ENCODE data around the gene GRM7.
A peak's percentile ranks its signal among the peaks of the same experiment; 100 is the strongest.

Gene GRM7

GRCh38 chr3:7512048-7512447 lies 651.1 kb downstream of the GRM7 start:
- no peak for DNase-seq

GRCh38 chr3:7518026-7518425 lies 657.1 kb downstream of the GRM7 start:
- no peak for DNase-seq

- no peak for DNase-seq
These were observed 657.5 kb downstream of the GRM7 start for GRCh38 chr3:7518456-7518855.

GRCh38 chr3:7520059-7520458 lies 659.1 kb downstream of the GRM7 start:
- DNase-seq, result no peak

- DNase-seq, result no peak
These were observed 659.7 kb downstream of the GRM7 start for GRCh38 chr3:7520593-7520992.

GRCh38 chr3:7536510-7536909 lies 675.6 kb downstream of the GRM7 start:
- no peak for DNase-seq

GRCh38 chr3:7536921-7537320 lies 676.0 kb downstream of the GRM7 start:
- DNase-seq, result no peak

GRCh38 chr3:7543294-7543880 lies 682.5 kb downstream of the GRM7 start:
- DNase-seq, result no peak

- DNase-seq, result no peak
These were observed 684.4 kb downstream of the GRM7 start for GRCh38 chr3:7545334-7545733.

- peak in 1 of 3 donors; percentile 4 for DNase-seq
These were observed 685.3 kb downstream of the GRM7 start for GRCh38 chr3:7546253-7546652.

GRCh38 chr3:7547826-7548225 lies 686.9 kb downstream of the GRM7 start:
- DNase-seq, result no peak

- DNase-seq, result no peak
These were observed 702.0 kb downstream of the GRM7 start for GRCh38 chr3:7562892-7563291.

- no peak for DNase-seq
These were observed 704.7 kb downstream of the GRM7 start for GRCh38 chr3:7565574-7565973.

- DNase-seq, result no peak
These were observed 706.2 kb downstream of the GRM7 start for GRCh38 chr3:7567160-7567559.

- DNase-seq, result no peak
These were observed 707.7 kb downstream of the GRM7 start for GRCh38 chr3:7568526-7569184.

- DNase-seq, result no peak
These were observed 712.4 kb downstream of the GRM7 start for GRCh38 chr3:7573330-7573729.

- no peak for DNase-seq
These were observed 713.5 kb downstream of the GRM7 start for GRCh38 chr3:7574435-7574834.

GRCh38 chr3:7576071-7576470 lies 715.2 kb downstream of the GRM7 start:
- DNase-seq, result no peak

- DNase-seq, result no peak
These were observed 715.6 kb downstream of the GRM7 start for GRCh38 chr3:7576506-7576905.

- DNase-seq, result no peak
These were observed 716.6 kb downstream of the GRM7 start for GRCh38 chr3:7577513-7577912.

GRCh38 chr3:7581831-7582230 lies 720.9 kb downstream of the GRM7 start:
- DNase-seq, result no peak

GRCh38 chr3:7585052-7585451 lies 724.1 kb downstream of the GRM7 start:
- no peak for DNase-seq

GRCh38 chr3:7588236-7588635 lies 727.3 kb downstream of the GRM7 start:
- DNase-seq, result no peak

- no peak for DNase-seq
These were observed 728.6 kb downstream of the GRM7 start for GRCh38 chr3:7589526-7589925.

GRCh38 chr3:7602297-7602696 lies 741.4 kb downstream of the GRM7 start:
- DNase-seq, result no peak
